Measurements from ENCODE around the gene GNPTAB. TPM values are rescaled to one million over a fixed set of nuclear protein-coding genes. Genes with fewer than 3 reads are reported as not detected.
"Not testable (repeated sequence)": the region's sequence is repeated elsewhere in the genome, so short reads cannot be mapped to it uniquely, and the experiment has no call there.

Gene GNPTAB
- total and polyA plus RNA-seq, 7 donors = 12.0 to 42.2 (median 25.4) TPM

DNA sequence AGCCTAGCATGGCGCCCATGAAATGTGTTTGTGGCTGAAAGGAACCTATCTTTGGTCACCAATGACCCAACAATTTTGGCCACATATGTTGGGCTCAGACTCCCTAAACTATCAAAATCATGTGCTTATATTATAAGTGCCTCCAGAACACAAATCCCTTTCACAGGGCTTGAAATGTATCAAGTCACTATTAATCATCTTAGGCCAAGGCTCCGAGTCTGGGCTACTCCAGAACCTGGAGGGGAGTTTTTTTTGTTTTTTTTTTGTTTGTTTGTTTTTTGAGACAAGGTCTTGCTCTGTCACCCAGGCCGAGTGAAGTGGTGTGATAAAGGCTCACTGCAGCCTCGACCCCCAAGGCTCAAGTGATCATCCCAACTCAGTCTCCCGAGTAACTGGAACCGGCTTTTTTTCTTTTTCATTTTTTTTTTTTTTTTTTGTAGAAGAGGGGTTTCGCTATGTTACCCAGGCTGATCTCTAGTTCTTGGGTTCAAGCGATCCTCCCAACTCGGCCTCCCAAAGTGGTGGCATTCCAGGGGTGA, 45.6 kb upstream of the GNPTAB start:
- TF ChIP-seq POLR2A (IDR thresholded peaks at IDR 0.05) = no peak
- TF ChIP-seq POLR2AphosphoS5 (IDR thresholded peaks at IDR 0.05) = no peak
- no peak for TF ChIP-seq CTCF (IDR thresholded peaks at IDR 0.05)
- no peak for TF ChIP-seq EP300 (IDR thresholded peaks at IDR 0.05)
- 60 to 71% methylated on average over 9 of the region's 9 CpGs for WGBS, 2 donors

GRCh38 chr12:101875162-101875561, 44.4 kb upstream of the GNPTAB start:
- WGBS, 2 donors = 89 to 94% methylated on average over 9 of the region's 9 CpGs
- Histone ChIP-seq H3K27ac (peak overlapping the region; percentile 92 to 99 (median 98)), H3K9me3 (no peaks in the 10 kb centered on the region), H3K36me3 (no peaks in the 10 kb centered on the region), H3K4me1 (peaks cover 0 to 18% (median 9%) of the 10 kb centered on the region in 4 donors), H3K27me3 (no peaks in the 10 kb centered on the region), H3K4me3 (no peak overlapping the region)
- TF ChIP-seq POLR2A (IDR thresholded peaks at IDR 0.05) = no peak
- no peak for TF ChIP-seq EP300 (IDR thresholded peaks at IDR 0.05)
- intact Hi-C loops (cut with DNase I) = no loop called here
- DNase-seq = no peak

More for the DNA sequence above, 45.6 kb upstream of the GNPTAB start:
- Histone ChIP-seq H3K4me3 (peak overlapping the region; percentile 76 to 98 (median 86)), H3K36me3 (no peaks in the 10 kb centered on the region), H3K9me3 (no peaks in the 10 kb centered on the region), H3K27ac (peak overlapping the region; percentile 92 to 99 (median 98)), H3K27me3 (no peaks in the 10 kb centered on the region), H3K4me1 (peaks cover 0 to 18% (median 9%) of the 10 kb centered on the region in 4 donors)
- intact Hi-C loops (cut with DNase I) = no loop called here
- DNase-seq = no peak

DNA sequence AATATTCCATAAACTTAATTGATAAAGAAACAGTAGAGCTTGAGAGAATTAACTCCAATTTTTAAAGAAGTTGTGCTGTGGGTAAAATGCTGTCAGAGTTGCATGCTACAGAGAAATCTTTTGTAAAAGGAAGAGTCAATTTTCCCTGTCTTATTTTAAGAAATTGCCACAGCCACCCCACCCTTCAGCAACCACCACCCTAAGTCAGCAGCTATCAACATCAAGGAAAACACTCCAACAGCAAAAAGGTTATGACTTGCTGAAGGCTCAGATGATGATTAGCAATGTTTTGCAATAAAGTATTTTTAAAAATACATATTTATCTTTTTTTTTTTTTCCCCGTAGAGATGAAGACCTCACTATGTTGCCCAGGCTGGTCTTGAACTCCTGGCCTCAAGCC, 40.2 kb upstream of the GNPTAB start:
- DNase-seq = no peak
- H3K27me3 ChIP-seq = no peaks in the 10 kb centered on the region

GRCh38 chr12:101867619-101868018, 36.9 kb upstream of the GNPTAB start:
- H3K27ac ChIP-seq; H3K4me3 ChIP-seq; H3K9me3 ChIP-seq; H3K36me3 ChIP-seq; DNase-seq; H3K4me1 ChIP-seq; H3K27me3 ChIP-seq; intact Hi-C loops (cut with DNase I): not testable (repeated sequence)
- WGBS, 2 donors = 93 to 94% methylated on average over 3 of the region's 3 CpGs

More for the DNA sequence above, 40.2 kb upstream of the GNPTAB start:
- H3K36me3 ChIP-seq = no peaks in the 10 kb centered on the region
- no peaks in the 10 kb centered on the region for H3K4me1 ChIP-seq
- no peaks in the 10 kb centered on the region for H3K9me3 ChIP-seq
- intact Hi-C loops (cut with DNase I) = no loop called here
- TF ChIP-seq EP300 (IDR thresholded peaks at IDR 0.05) (no peak), CTCF (IDR thresholded peaks at IDR 0.05) (no peak), POLR2AphosphoS5 (IDR thresholded peaks at IDR 0.05) (no peak), POLR2A (IDR thresholded peaks at IDR 0.05) (no peak)
- H3K27ac ChIP-seq = no peak overlapping the region
- 92% methylated on average over 1 of the region's 1 CpG for WGBS, 2 donors
- H3K4me3 ChIP-seq = no peak overlapping the region

- 72 to 79% methylated on average over 13 of the region's 13 CpGs for WGBS, 2 donors
- intact Hi-C loops (cut with DNase I) = no loop called here
- no peak overlapping the region for H3K4me3 ChIP-seq
Observed at GRCh38 chr12:101866615-101867373, 36.0 kb upstream of the GNPTAB start.

More at GRCh38 chr12:101866615-101867373, 36.0 kb upstream of the GNPTAB start:
- peaks cover 0 to 4% (median 0%) of the 10 kb centered on the region in 4 donors for H3K4me1 ChIP-seq
- no peaks in the 10 kb centered on the region for H3K27me3 ChIP-seq
- no peak overlapping the region for H3K27ac ChIP-seq
- H3K9me3 ChIP-seq = peaks cover 0 to 4% (median 0%) of the 10 kb centered on the region in 4 donors
- H3K36me3 ChIP-seq = no peaks in the 10 kb centered on the region
- TF ChIP-seq CTCF (IDR thresholded peaks at IDR 0.05) = no peak
- TF ChIP-seq EP300 (IDR thresholded peaks at IDR 0.05) = no peak
- no peak for TF ChIP-seq POLR2AphosphoS5 (IDR thresholded peaks at IDR 0.05)
- no peak for TF ChIP-seq POLR2A (IDR thresholded peaks at IDR 0.05)
- no peak for DNase-seq

All from sigmoid colon (tissue), 7 donors.